ENCODE data around the gene GABRR2.

- TF ChIP-seq POLR2A (IDR thresholded peaks at IDR 0.05) (no peak), CTCF (IDR thresholded peaks at IDR 0.05) (no peak)
These were observed 15.8 kb upstream of the GABRR2 start for GRCh38 chr6:89330910-89331309.

Measured in lower leg skin (tissue), 3 donors.